ENCODE results near the gene DUS1L.

- TF ChIP-seq CTCF (IDR thresholded peaks at IDR 0.05) = no peak
- TF ChIP-seq POLR2A (IDR thresholded peaks at IDR 0.05) = no peak
Measured at GRCh38 chr17:82043507-82043906, 22.1 kb downstream of the DUS1L start.
